ENCODE data around the gene DENND1A.

Gene DENND1A

GRCh38 chr9:123551734-123552133, 378.2 kb downstream of the DENND1A start:
- DNase-seq = no peak

- no peak for DNase-seq
These were observed 379.1 kb downstream of the DENND1A start for GRCh38 chr9:123550797-123551196.

- no peak for DNase-seq
These were observed 379.9 kb downstream of the DENND1A start for GRCh38 chr9:123550012-123550411.

- DNase-seq = no peak
These were observed 381.0 kb downstream of the DENND1A start for GRCh38 chr9:123548741-123549545.

- DNase-seq = no peak
These were observed 385.7 kb downstream of the DENND1A start for GRCh38 chr9:123544007-123544827.

- DNase-seq = no peak
These were observed 386.4 kb downstream of the DENND1A start for GRCh38 chr9:123543492-123543891.

- DNase-seq = no peak
These were observed 387.3 kb downstream of the DENND1A start for GRCh38 chr9:123542435-123543225.

GRCh38 chr9:123541411-123541810, 388.5 kb downstream of the DENND1A start:
- no peak for DNase-seq

GRCh38 chr9:123540457-123540856, 389.5 kb downstream of the DENND1A start:
- DNase-seq = no peak

GRCh38 chr9:123537809-123538208, 392.1 kb downstream of the DENND1A start:
- no peak for DNase-seq

GRCh38 chr9:123536455-123536868, 393.5 kb downstream of the DENND1A start:
- DNase-seq = no peak

GRCh38 chr9:123534336-123534735, 395.6 kb downstream of the DENND1A start:
- no peak for DNase-seq

- DNase-seq = no peak
These were observed 399.7 kb downstream of the DENND1A start for GRCh38 chr9:123530244-123530643.

- no peak for DNase-seq
These were observed 401.4 kb downstream of the DENND1A start for GRCh38 chr9:123528501-123528900.

- no peak for DNase-seq
These were observed 401.9 kb downstream of the DENND1A start for GRCh38 chr9:123527981-123528380.

- no peak for DNase-seq
These were observed 404.0 kb downstream of the DENND1A start for GRCh38 chr9:123525957-123526356.

GRCh38 chr9:123525424-123525823, 404.5 kb downstream of the DENND1A start:
- no peak for DNase-seq

GRCh38 chr9:123524866-123525265, 405.1 kb downstream of the DENND1A start:
- no peak for DNase-seq

GRCh38 chr9:123523845-123524244, 406.1 kb downstream of the DENND1A start:
- DNase-seq = no peak

- DNase-seq = no peak
These were observed 406.9 kb downstream of the DENND1A start for GRCh38 chr9:123523001-123523400.

- DNase-seq = no peak
These were observed 407.7 kb downstream of the DENND1A start for GRCh38 chr9:123522251-123522650.

- no peak for DNase-seq
These were observed 411.6 kb downstream of the DENND1A start for GRCh38 chr9:123518338-123518737.

- DNase-seq = no peak
These were observed 412.4 kb downstream of the DENND1A start for GRCh38 chr9:123517512-123517911.
